K562 (cell line): ENCODE data around the gene TMPRSS9. TPM values are rescaled to one million over a fixed set of nuclear protein-coding genes. Genes with fewer than 3 reads are reported as not detected.

Experiments used
- CBX2 ChIP-seq: fragments of 200-600 bp; sonication (generic); IDR thresholded peaks from one replicate; pipeline ENCODE4 v1.6.1; 2012; ENCODE audit warnings: mild to moderate bottlenecking, low read length, inconsistent platforms; ENCODE audit not compliant: insufficient read depth, poor library complexity, severe bottlenecking
- MAZ ChIP-seq, 2 experiments: fragments of 450-650 bp in 1 of 2; sonication (generic) in 1 of 2; formaldehyde crosslinking; IDR thresholded peaks in 1 of 2; conservative IDR thresholded peaks in 1 of 2; 2 replicates each; pipeline versions ENCODE4 v1.4.0 to v1.5.0; 2020; ENCODE audit warnings: mild to moderate bottlenecking in 1 of 2, missing genetic modification reagents in 1 of 2
- MEF2A ChIP-seq: IDR thresholded peaks from 2 replicates; pipeline ENCODE4 v1.6.1; 2011; ENCODE audit warnings: low read depth, mild to moderate bottlenecking, low read length, moderate library complexity; ENCODE audit not compliant: control insufficient read depth
- MLLT1 ChIP-seq, 2 experiments: fragments of 450-650 bp; IDR thresholded peaks; 2 replicates each; pipeline ENCODE4 v1.6.1; 2016
- NR4A1 ChIP-seq, 2 experiments: fragments of 250-450 bp in 1 of 2; fragments of 450-650 bp in 1 of 2; sonication (Bioruptor Pico) in 1 of 2; IDR thresholded peaks; 2 replicates each; pipeline versions ENCODE4 v1.4.0 to v1.6.1; 2016 to 2020; ENCODE audit warnings: mild to moderate bottlenecking in 2 of 2, missing compliant biosample characterization in 1 of 2, missing genetic modification characterization in 1 of 2, moderate library complexity in 1 of 2
- PHB ChIP-seq: fragments of 250-450 bp; sonication (Bioruptor Pico); IDR thresholded peaks from 2 replicates; pipeline ENCODE4 v1.5.0; 2021
- RBFOX2 ChIP-seq: fragments of 200-400 bp; formaldehyde crosslinking; IDR thresholded peaks from 2 replicates; pipeline ENCODE4 v1.6.1; 2017; ENCODE audit warnings: low read depth, mild to moderate bottlenecking, low read length, moderate library complexity
- RFX7 ChIP-seq: fragments of 250-450 bp; sonication (Bioruptor Pico); IDR thresholded peaks from 2 replicates; pipeline ENCODE4 v1.5.1; 2021; ENCODE audit warnings: mild to moderate bottlenecking
- SIN3A ChIP-seq, 2 experiments: fragments of 150-350 bp in 1 of 2; IDR thresholded peaks; 2 replicates each; pipeline ENCODE4 v1.6.1; 2011 to 2016; ENCODE audit warnings: borderline replicate concordance in 2 of 2, low read depth in 2 of 2, low read length in 2 of 2, mild to moderate bottlenecking in 2 of 2, moderate library complexity in 2 of 2; ENCODE audit not compliant: control insufficient read depth in 1 of 2
- SMARCB1 ChIP-seq: IDR thresholded peaks from 2 replicates; pipeline ENCODE4 v1.6.1; 2011; ENCODE audit warnings: improper control_type of control experiment, low read depth; ENCODE audit not compliant: insufficient read length
- ZNF133 ChIP-seq: fragments of 250-450 bp; sonication (Bioruptor Pico); IDR thresholded peaks from 2 replicates; pipeline ENCODE4 v1.4.0; 2020; ENCODE audit warnings: mild to moderate bottlenecking
- polyA plus RNA-seq, 8 experiments: library from polyadenylated mRNA; depleted of rRNA in 4 of 8; stranded (reverse) in 5 of 8; unstranded in 3 of 8; fragments of >200 nt; fragmentation: Nextera tagmentation in 2 of 8; fragmentation: Illumina TruSeq in 1 of 8; extraction: Ambion mirVana in 2 of 8; extraction: Trizol in 1 of 8; gene quantifications; 2 replicates each; pipeline versions ENCODE4 v1.2.1 to v1.2.3, GENCODE V29; 2011 to 2014; ENCODE audit warnings: inconsistent platforms in 1 of 8, missing spikeins in 1 of 8
- total RNA-seq, 7 experiments: library from RNA; depleted of rRNA in 6 of 7; stranded (reverse); fragments of >200 nt in 6 of 7; fragmentation: Illumina TruSeq in 2 of 7; extraction: Trizol in 2 of 7; gene quantifications; 2 replicates each; pipeline versions ENCODE4 v1.2.1 to v1.2.3, GENCODE V29; 2011 to 2021; ENCODE audit warnings: low replicate concordance in 1 of 7

Gene TMPRSS9
- total and polyA plus RNA-seq, 9 of the 15 experiments (the other 6 are each of a cell fraction or from before 2014, with no cell fraction given) = 0.01 to 0.03 TPM; not detected in 7

GRCh38 chr19:2443116-2443784, 83.2 kb downstream of the TMPRSS9 start (continued):
- TF ChIP-seq CBX2 = no peak
- no peak for TF ChIP-seq RFX7 (CRISPR knock-in tag)
- TF ChIP-seq SMARCB1 = no peak
- no peak for TF ChIP-seq MEF2A
- TF ChIP-seq NR4A1 (CRISPR knock-in tag; IDR thresholded peaks at IDR 0.05) = no peak
- TF ChIP-seq NR4A1 (tag; IDR thresholded peaks at IDR 0.05) = no peak
- no peak for TF ChIP-seq SIN3A (IDR thresholded peaks at IDR 0.05; ENCODE audit: borderline replicate concordance in 2 of 2, control insufficient read depth in 1 of 2, low read depth in 2 of 2, low read length in 2 of 2)
- no peak for TF ChIP-seq MAZ (CRISPR knock-in tag; conservative IDR thresholded peaks at IDR 0.05 in 1 of 2, IDR thresholded peaks at IDR 0.05 in 1 of 2)
- TF ChIP-seq RBFOX2 = peak; percentile 29; the same call in 1 of the 2 replicates
- no peak for TF ChIP-seq MLLT1 (IDR thresholded peaks at IDR 0.05)
- TF ChIP-seq ZNF133 (CRISPR knock-in tag) = no peak
- no peak for TF ChIP-seq PHB (CRISPR knock-in tag)
